OCI-LY7 (cell line): ENCODE measurements around the gene PLA2G4B. TPM values are rescaled to one million over a fixed set of nuclear protein-coding genes. Genes with fewer than 3 reads are reported as not detected.

Experiments
- BruUV-seq: library from RNA; stranded (reverse); fragments of 400-500 nt; replicated peaks from 2 replicates; lab custom pipeline; 2021; lab: Mats Ljungman, UMichigan
- CTCF ChIA-PET: fragments of 300-600 bp; sonication (Branson Sonifier 250); formaldehyde crosslinking; loops from one replicate; lab custom pipeline; 2022; ENCODE audit warnings: antibody characterized with exemption; ENCODE audit not compliant: unreplicated experiment; lab: Charles Lee
- POLR2A ChIA-PET: fragments of 300-600 bp; sonication (Branson Sonifier 250); formaldehyde crosslinking; loops from one replicate; lab custom pipeline; 2022; ENCODE audit warnings: antibody characterized with exemption; lab: Charles Lee
- DNase-seq: peaks from one replicate; pipeline ENCODE4 v3.0.0-alpha.2; 2015; ENCODE audit warnings: low spot score
- H2AFZ ChIP-seq: fragments of 200-600 bp; sonication (generic), shearing (Covaris generic); 2 replicates; pipeline ENCODE4 v1.6.1; 2014; ENCODE audit warnings: mild to moderate bottlenecking, antibody characterized with exemption, low read length, moderate library complexity
- H3K27ac ChIP-seq: fragments of 200-600 bp; sonication (generic); 2 replicates; pipeline ENCODE4 v1.5.1; 2014; ENCODE audit warnings: mixed run types, low read depth, mild to moderate bottlenecking, moderate library complexity, low read length, inconsistent platforms; ENCODE audit not compliant: poor library complexity, severe bottlenecking
- H3K36me3 ChIP-seq: fragments of 200-600 bp; sonication (generic); 2 replicates; pipeline ENCODE4 v1.6.1; 2014; ENCODE audit warnings: mild to moderate bottlenecking, antibody characterized with exemption, low read length, moderate library complexity, mixed read lengths; ENCODE audit not compliant: insufficient read depth
- H3K4me1 ChIP-seq: fragments of 200-600 bp; sonication (generic); 2 replicates; pipeline ENCODE4 v1.5.1; 2014; ENCODE audit warnings: mild to moderate bottlenecking, low read length; ENCODE audit not compliant: insufficient read depth, poor library complexity, severe bottlenecking
- H3K4me2 ChIP-seq: fragments of 200-600 bp; sonication (generic); 2 replicates; pipeline ENCODE4 v1.6.1; 2014; ENCODE audit warnings: mild to moderate bottlenecking, low read length
- H3K4me3 ChIP-seq: fragments of 200-600 bp; sonication (generic); 2 replicates; pipeline ENCODE4 v1.5.1; 2014; ENCODE audit warnings: mild to moderate bottlenecking, low read depth, low read length; ENCODE audit not compliant: poor library complexity, severe bottlenecking
- H3K79me2 ChIP-seq: fragments of 200-600 bp; sonication (generic); 2 replicates; pipeline ENCODE4 v1.6.1; 2016; ENCODE audit warnings: low read depth, mild to moderate bottlenecking, low read length, moderate library complexity, mixed read lengths; ENCODE audit not compliant: insufficient read depth
- H3K9me2 ChIP-seq: fragments of 200-600 bp; sonication (generic); 2 replicates; pipeline ENCODE4 v1.6.1; 2016; ENCODE audit warnings: mild to moderate bottlenecking, low read length, mixed read lengths; ENCODE audit not compliant: insufficient read depth
- H3K9me3 ChIP-seq: fragments of 200-600 bp; sonication (generic); 2 replicates; pipeline ENCODE4 v1.6.1; 2014; ENCODE audit warnings: mild to moderate bottlenecking, mixed run types, low read length, mixed read lengths
- H4K20me1 ChIP-seq: fragments of 200-600 bp; sonication (generic); 2 replicates; pipeline ENCODE4 v1.6.1; 2014; ENCODE audit warnings: mild to moderate bottlenecking, antibody characterized with exemption, low read length, moderate library complexity, mixed read lengths; ENCODE audit not compliant: insufficient read depth
- CTCF ChIP-seq: fragments of 200-600 bp; sonication (generic); conservative IDR thresholded peaks from 2 replicates; pipeline ENCODE4 v1.5.1; 2014; ENCODE audit warnings: mild to moderate bottlenecking, antibody characterized with exemption, low read length, moderate library complexity, mixed read lengths
- EZH2phosphoT487 ChIP-seq: fragments of 200-600 bp; sonication (generic); IDR thresholded peaks from 2 replicates; pipeline ENCODE4 v1.6.1; 2018; ENCODE audit warnings: low read depth, borderline replicate concordance, mild to moderate bottlenecking, mixed run types, antibody characterized with exemption, low read length, moderate library complexity, mixed read lengths
- intact Hi-C: fragments of 100-400 bp; cut with micrococcal nuclease; formaldehyde crosslinking; loops from one replicate; pipeline ENCODE4 v1.10.0; 2022; ENCODE audit not compliant: unreplicated experiment
- total RNA-seq, 2 experiments: library from RNA; depleted of rRNA in 1 of 2; stranded (reverse); fragments of >200 nt in 1 of 2; shearing (Covaris generic) in 1 of 2; gene quantifications; 2 replicates each; pipeline ENCODE4 v1.2.3, GENCODE V29; 2014 to 2022

The PLA2G4B gene
- total RNA-seq, 2 experiments from 2014 or later = 9.5 to 11.1 TPM

DNA sequence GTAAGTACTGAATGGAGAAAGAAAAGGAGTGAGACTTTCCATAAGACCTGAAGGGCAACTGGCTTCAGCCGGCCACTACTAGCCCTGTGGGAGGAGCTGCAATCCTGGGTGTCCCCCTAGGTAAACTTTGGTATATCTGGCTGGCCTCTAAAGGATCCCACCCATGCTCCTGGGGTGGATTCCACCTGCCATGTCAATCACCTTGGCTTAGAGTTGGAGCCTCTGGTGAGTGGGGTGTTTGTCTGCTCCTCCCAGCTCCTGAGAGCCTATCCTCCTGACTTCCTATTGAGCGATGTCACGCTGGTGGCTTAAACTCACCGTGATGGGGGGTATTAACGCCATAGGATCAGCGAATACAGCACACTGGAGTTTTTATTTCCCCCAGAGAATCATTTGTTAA lies 52.6 kb downstream of the PLA2G4B start:
- Histone ChIP-seq H4K20me1 (no peaks in the 10 kb centered on the region), H3K4me1 (peaks cover 8% of the 10 kb centered on the region), H3K36me3 (no peaks in the 10 kb centered on the region), H3K9me3 (no peaks in the 10 kb centered on the region), H2AFZ (no peak overlapping the region), H3K4me3 (no peak overlapping the region), H3K27ac (no peak overlapping the region), H3K9me2 (no peaks in the 10 kb centered on the region), H3K79me2 (no peaks in the 10 kb centered on the region), H3K4me2 (no peak overlapping the region)
- ChIA-PET POLR2A (interaction anchor here (1.2 kb wide), 1 partner anchor 10 kb away, joined by 3 read pairs; no protein-coding TSS in a partner anchor), CTCF (no interaction called here)
- DNase-seq = no peak
- intact Hi-C loops = no loop called here
- no peak for TF ChIP-seq CTCF
- TF ChIP-seq EZH2phosphoT487 = no peak
- BruUV-seq = no TSS peak

DNA sequence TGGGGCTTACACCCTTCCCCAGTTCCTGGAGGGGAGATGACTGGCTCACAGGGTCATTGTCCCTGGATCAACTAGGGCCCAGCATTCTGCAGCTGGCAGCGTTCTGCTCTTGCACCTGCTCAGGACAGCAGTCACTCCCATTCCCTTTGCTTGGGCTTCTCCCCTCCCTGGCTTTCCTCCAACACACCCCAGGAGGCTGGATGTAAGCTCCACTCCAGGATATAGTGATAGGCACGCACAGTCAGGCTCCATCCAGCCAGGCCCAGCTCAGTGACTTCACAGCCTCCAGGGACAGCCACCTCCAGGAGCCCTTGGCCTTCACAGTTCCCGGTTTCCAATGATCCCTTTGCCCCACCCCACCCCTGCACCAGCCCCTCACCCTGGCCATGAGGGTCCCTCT lies 53.3 kb downstream of the PLA2G4B start:
- Histone ChIP-seq H2AFZ (no peak overlapping the region), H3K36me3 (no peaks in the 10 kb centered on the region), H3K9me2 (no peaks in the 10 kb centered on the region), H3K4me2 (no peak overlapping the region), H3K79me2 (no peaks in the 10 kb centered on the region), H3K4me1 (peaks cover 8% of the 10 kb centered on the region), H3K27ac (no peak overlapping the region), H4K20me1 (no peaks in the 10 kb centered on the region), H3K4me3 (no peak overlapping the region), H3K9me3 (no peaks in the 10 kb centered on the region)
- CTCF ChIA-PET = interaction anchor here (0.8 kb wide), 1 partner anchor 12 kb away, joined by 4 read pairs; no protein-coding TSS in a partner anchor
- TF ChIP-seq EZH2phosphoT487 = no peak
- no peak for TF ChIP-seq CTCF
- BruUV-seq = no TSS peak
- intact Hi-C loops = no loop called here
- POLR2A ChIA-PET = no interaction called here
- no peak for DNase-seq

DNA sequence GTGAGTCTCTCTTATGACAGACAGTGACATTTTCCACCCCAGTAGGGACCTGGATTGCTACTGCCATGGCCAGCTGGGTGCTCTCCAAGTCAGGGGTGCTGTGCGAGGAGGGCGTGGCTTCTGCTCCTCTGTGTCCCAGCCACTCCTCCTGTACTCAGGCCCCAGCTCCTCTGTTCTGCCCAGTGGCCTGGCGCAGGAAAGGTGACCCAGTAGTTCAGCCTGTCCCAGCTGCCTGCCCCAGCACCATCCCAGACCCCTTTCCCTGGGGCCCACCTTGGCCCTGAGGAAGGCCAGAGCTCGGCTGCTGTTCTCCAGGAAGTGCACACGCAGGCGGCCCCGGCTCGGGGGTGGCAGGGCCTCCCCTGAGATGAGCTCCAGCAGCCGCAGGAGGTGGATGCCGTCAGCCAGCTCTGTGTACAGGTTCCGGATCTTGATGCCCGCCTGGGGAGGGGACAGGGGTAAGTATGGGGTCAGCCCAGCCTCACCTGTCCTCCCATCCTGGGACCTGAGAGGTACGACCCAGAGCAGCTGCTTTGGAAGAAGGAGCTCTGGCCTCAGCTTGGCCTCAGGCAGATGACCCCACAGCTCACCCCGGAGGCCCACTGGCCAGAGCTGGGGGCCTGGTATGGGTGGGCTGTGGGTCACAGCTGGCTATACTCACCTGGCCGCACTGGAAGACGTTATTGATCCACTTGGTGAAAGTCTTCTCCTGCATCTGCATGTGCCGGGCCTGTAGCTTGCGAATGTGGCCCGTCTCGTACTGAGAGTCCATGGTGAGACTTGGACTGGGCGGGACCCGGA lies 54.2 kb downstream of the PLA2G4B start:
- Histone ChIP-seq H3K9me2 (no peaks in the 10 kb centered on the region), H3K27ac (no peak overlapping the region), H3K9me3 (no peaks in the 10 kb centered on the region), H2AFZ (no peak overlapping the region), H3K4me1 (peaks cover 8% of the 10 kb centered on the region), H3K79me2 (no peaks in the 10 kb centered on the region), H3K4me2 (no peak overlapping the region), H3K36me3 (no peaks in the 10 kb centered on the region), H4K20me1 (no peaks in the 10 kb centered on the region), H3K4me3 (no peak overlapping the region)
- TF ChIP-seq EZH2phosphoT487 = no peak
- no peak for TF ChIP-seq CTCF
- POLR2A ChIA-PET = no interaction called here
- CTCF ChIA-PET = interaction anchor here (0.8 kb wide), 1 partner anchor 11 kb away, joined by 4 read pairs; no protein-coding TSS in a partner anchor
- BruUV-seq = no TSS peak
- intact Hi-C loops = no loop called here
- no peak for DNase-seq
